GM12875 (cell line): ENCODE measurements around the gene ALDH9A1.
"Not testable (repeated sequence)": the region's sequence is repeated elsewhere in the genome, so short reads cannot be mapped to it uniquely, and the experiment has no call there.

Experiments
- H3K4me3 ChIP-seq: one replicate; pipeline ENCODE4 v1.5.1; 2011; ENCODE audit warnings: low read depth, low read length, control low read depth
- CTCF ChIP-seq: IDR thresholded peaks from 2 replicates; pipeline ENCODE4 v1.5.1; 2011; ENCODE audit warnings: low read depth, mild to moderate bottlenecking, control low read depth, inconsistent platforms, low read length, moderate library complexity, borderline replicate concordance; ENCODE audit not compliant: insufficient read depth

Gene ALDH9A1

GRCh38 chr1:165641231-165641987 lies 57.0 kb downstream of the ALDH9A1 start:
- no peak overlapping the region for H3K4me3 ChIP-seq
- no peak for TF ChIP-seq CTCF

DNA sequence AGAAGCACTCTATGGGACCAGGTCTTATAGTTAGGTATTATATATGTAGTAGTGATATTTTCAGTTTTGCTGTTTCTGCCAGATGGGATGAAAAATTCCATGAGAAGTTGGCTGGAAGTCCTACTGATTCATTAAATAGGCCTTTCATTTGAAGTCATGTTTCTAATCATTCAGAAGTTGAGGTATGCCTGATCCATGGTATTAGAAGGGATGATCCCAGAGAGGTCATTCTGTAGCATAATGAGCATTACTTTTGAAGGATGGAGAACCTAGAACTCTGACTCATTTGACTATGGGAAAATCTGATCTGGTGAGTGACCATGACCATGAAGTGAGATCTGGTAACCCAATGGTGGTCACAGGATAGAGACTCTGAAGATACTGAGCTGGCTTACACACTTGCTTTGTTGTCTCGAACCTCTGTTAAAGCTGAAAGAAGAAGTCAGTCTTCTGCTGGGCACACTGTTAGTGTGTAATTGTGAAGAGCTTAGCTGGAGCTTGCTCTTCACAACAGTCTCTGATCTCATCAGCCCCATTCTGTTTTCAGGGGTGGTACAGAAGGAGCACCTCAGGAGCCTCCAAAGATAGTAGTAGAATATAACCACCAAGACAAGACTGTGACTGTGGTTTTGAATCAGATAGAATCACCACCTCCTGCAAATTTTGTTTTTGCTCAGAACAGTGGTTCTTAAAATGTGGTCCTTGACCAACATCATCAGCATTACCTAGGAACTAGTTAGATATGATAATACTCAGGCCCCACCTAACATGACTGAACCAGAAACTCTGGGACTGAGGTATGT lies 58.3 kb downstream of the ALDH9A1 start:
- no peak for TF ChIP-seq CTCF
- H3K4me3 ChIP-seq: no peak overlapping the region

DNA sequence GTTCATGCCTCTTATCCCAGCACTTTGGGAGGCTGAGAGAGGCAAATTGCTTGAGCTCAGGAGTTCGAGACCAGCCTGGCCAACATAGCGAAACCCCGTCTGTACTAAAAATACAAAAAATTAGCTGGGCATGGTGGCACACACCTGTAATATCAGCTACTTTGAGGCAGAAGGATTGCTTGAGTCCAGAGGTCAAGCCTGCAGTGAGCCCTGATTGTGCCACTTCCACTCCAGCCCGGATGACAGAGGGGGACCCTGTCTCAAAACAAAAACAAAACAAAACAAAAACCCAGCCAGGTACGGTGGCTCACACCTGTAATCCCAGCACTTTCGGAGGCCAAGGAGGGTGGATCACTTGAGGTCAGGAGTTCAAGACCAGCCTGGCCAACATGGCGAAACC lies 60.2 kb downstream of the ALDH9A1 start:
- not testable (repeated sequence) for H3K4me3 ChIP-seq

- no peak overlapping the region for H3K4me3 ChIP-seq
- no peak for TF ChIP-seq CTCF
Measured at GRCh38 chr1:165637427-165637826, 60.9 kb downstream of the ALDH9A1 start.

DNA sequence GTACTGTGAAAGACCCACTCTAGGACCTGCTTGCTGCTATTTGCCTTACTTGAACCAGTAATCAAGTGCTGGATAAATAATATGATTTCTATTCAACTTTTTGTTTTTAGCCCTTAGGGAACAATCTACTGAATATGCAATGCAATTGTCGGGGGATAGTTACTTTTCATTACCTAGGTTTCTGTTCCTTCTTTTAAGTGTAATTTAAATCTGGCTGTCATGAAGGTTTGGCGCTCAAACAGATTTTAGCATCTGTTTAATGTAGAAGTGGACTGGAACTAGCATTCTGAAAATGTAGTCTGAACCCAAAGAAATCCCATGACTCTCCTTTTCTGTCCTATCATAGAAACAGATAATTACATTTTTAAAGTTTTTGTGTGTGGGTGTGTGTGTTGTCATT lies 62.5 kb downstream of the ALDH9A1 start:
- no peak for TF ChIP-seq CTCF
- H3K4me3 ChIP-seq: no peak overlapping the region

- H3K4me3 ChIP-seq: no peak overlapping the region
- no peak for TF ChIP-seq CTCF
Measured at GRCh38 chr1:165635329-165635728, 63.0 kb downstream of the ALDH9A1 start.

DNA sequence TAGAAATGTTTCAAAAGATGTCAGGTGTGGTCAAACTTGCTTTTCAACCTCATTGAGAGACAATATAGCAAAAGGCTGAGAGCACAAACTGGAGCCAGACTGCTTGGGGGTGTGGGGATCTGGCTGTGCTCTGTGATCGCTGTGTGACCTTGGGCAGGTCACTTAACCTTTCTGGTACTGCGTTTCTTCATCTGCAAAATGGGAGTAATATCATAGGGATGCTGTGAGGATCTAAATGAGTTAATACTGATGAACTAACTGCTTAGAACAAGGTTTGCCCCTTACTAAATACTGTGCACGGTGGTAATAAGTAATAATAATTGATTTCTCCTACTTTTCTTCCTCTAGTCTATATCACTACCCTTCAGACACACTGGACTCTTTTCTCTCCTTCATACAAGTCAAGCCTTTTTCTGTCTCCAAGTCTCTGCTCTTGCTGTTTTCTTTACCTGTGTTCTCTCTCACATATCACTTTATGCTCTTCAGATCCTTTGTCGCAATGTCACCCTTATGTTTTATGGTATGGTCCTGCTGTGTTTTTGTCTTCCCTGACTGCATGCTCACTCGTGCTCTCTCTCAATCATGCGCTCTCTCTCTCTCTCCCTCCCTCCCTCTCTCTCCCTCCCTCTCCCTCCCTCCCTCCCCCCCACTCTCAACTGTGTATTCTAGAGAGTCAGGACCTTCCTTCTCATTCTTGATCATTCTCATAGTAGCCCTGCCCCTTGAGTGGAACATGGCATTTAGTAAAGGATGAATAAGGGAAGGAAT lies 64.0 kb downstream of the ALDH9A1 start:
- H3K4me3 ChIP-seq: no peak overlapping the region
- no peak for TF ChIP-seq CTCF
